Activated naive CD4-positive, alpha-beta T cell treated with anti-CD3 and anti-CD28 coated beads, Interleukin-2, amount 50 U/mL, for 72 hours (primary cell): ENCODE results near the gene G3BP1. TPM values are rescaled to one million over a fixed set of nuclear protein-coding genes. Genes with fewer than 3 reads are reported as not detected.

Source experiments
- ATAC-seq, 2 donors: fragments of 150-1000 bp; cut with Tn5 transposase; 2 replicates each; pipeline ENCODE4 v1.10.0; 2021; ENCODE audit warnings: mild to moderate bottlenecking in 2 of 2, moderate library complexity in 2 of 2
- DNase-seq, 2 donors: peaks; one replicate each; pipeline ENCODE4 v3.0.0; 2021 to 2022; ENCODE audit warnings: low spot score in 2 of 2
- H3K27ac Mint-ChIP-seq, 2 donors: one replicate each; pipeline ENCODE4 v1.8.0; 2022; ENCODE audit warnings: mild to moderate bottlenecking in 2 of 2, mixed read lengths in 2 of 2
- H3K36me3 Mint-ChIP-seq, 2 donors: one replicate each; pipeline ENCODE4 v1.8.0; 2022; ENCODE audit warnings: mixed read lengths in 2 of 2
- H3K9me3 Mint-ChIP-seq, 2 donors: one replicate each; pipeline ENCODE4 v1.8.0; 2022; ENCODE audit warnings: mixed read lengths in 2 of 2
- total RNA-seq, 2 donors: library from RNA; stranded (reverse); gene quantifications; one replicate each; pipeline ENCODE4 v1.2.3, GENCODE V29; 2022

The G3BP1 gene
- total RNA-seq, 2 donors from 2014 or later, result 185 to 250 TPM

GRCh38 chr5:151743530-151743929 is 28.2 kb upstream of the G3BP1 start:
- H3K9me3 Mint-ChIP-seq, result no peaks in the 10 kb centered on the region
- ATAC-seq (no peak), DNase-seq (no peak)
- H3K27ac Mint-ChIP-seq, result no peak overlapping the region
- H3K36me3 Mint-ChIP-seq, result no peaks in the 10 kb centered on the region

GRCh38 chr5:151745071-151745705 is 26.6 kb upstream of the G3BP1 start:
- DNase-seq, result peak in 1 of 2 donors; percentile 70
- H3K27ac Mint-ChIP-seq, result peak overlapping the region; percentile 50 to 69
- no peaks in the 10 kb centered on the region for H3K36me3 Mint-ChIP-seq
- peak; percentile 42 to 88 for ATAC-seq
- no peaks in the 10 kb centered on the region for H3K9me3 Mint-ChIP-seq

- Mint-ChIP-seq H3K36me3 (peaks cover 4 to 5% of the 10 kb centered on the region in 2 donors), H3K27ac (peak overlapping the region; percentile 37 to 84), H3K9me3 (no peaks in the 10 kb centered on the region)
- no peak for ATAC-seq
- no peak for DNase-seq
Observed at GRCh38 chr5:151750121-151750520, 21.6 kb upstream of the G3BP1 start.

GRCh38 chr5:151751091-151751490 is 20.7 kb upstream of the G3BP1 start:
- Mint-ChIP-seq H3K36me3 (peaks cover 4 to 5% of the 10 kb centered on the region in 2 donors), H3K9me3 (no peaks in the 10 kb centered on the region), H3K27ac (no peak overlapping the region)
- ATAC-seq, result no peak
- DNase-seq, result no peak

GRCh38 chr5:151751593-151751992 is 20.2 kb upstream of the G3BP1 start:
- no peak for ATAC-seq
- DNase-seq, result no peak
- Mint-ChIP-seq H3K9me3 (no peaks in the 10 kb centered on the region), H3K27ac (no peak overlapping the region), H3K36me3 (peaks cover 4 to 5% of the 10 kb centered on the region in 2 donors)

- peaks cover 5 to 12% of the 10 kb centered on the region in 2 donors for H3K36me3 Mint-ChIP-seq
- H3K9me3 Mint-ChIP-seq, result no peaks in the 10 kb centered on the region
- H3K27ac Mint-ChIP-seq, result no peak overlapping the region
- no peak for DNase-seq
- no peak for ATAC-seq
Observed at GRCh38 chr5:151755383-151755782, 16.4 kb upstream of the G3BP1 start.

GRCh38 chr5:151757233-151758140 is 14.3 kb upstream of the G3BP1 start:
- Mint-ChIP-seq H3K36me3 (peaks cover 5 to 8% of the 10 kb centered on the region in 2 donors), H3K27ac (peak overlapping the region; percentile 88 to 91), H3K9me3 (no peaks in the 10 kb centered on the region)
- peak; percentile 3 to 9 for ATAC-seq
- no peak for DNase-seq

- ATAC-seq (peak; percentile 21 to 29), DNase-seq (no peak)
- Mint-ChIP-seq H3K36me3 (peaks cover 5 to 8% of the 10 kb centered on the region in 2 donors), H3K27ac (peak overlapping the region; percentile 88 to 91), H3K9me3 (no peaks in the 10 kb centered on the region)
Observed at GRCh38 chr5:151758141-151758429, 13.7 kb upstream of the G3BP1 start.

- ATAC-seq, result peak; percentile 97 to 99
- Mint-ChIP-seq H3K9me3 (no peaks in the 10 kb centered on the region), H3K27ac (peak within 1 kb of the TSS; percentile 88 to 91), H3K36me3 (peaks cover under 1 to 8% of the 10 kb centered on the region in 2 donors)
- DNase-seq, result peak; percentile 91 to 94
Observed at GRCh38 chr5:151758430-151759241, 13.1 kb upstream of the G3BP1 start, which contains the start of gene ATOX1. Gene ATOX1, minus strand, starts transcription at chr5:151758631. Its CDS starts 80 bp downstream, at chr5:151758551.

GRCh38 chr5:151764801-151765200 is 7.0 kb upstream of the G3BP1 start:
- DNase-seq (no peak), ATAC-seq (no peak)
- Mint-ChIP-seq H3K36me3 (no peaks in the 10 kb centered on the region), H3K27ac (no peak overlapping the region), H3K9me3 (no peaks in the 10 kb centered on the region)

- DNase-seq (no peak), ATAC-seq (no peak)
- H3K9me3 Mint-ChIP-seq, result no peaks in the 10 kb centered on the region
- no peak overlapping the region for H3K27ac Mint-ChIP-seq
- H3K36me3 Mint-ChIP-seq, result no peaks in the 10 kb centered on the region
Observed at GRCh38 chr5:151766975-151767374, 4.8 kb upstream of the G3BP1 start.

- peak; percentile 16 to 73 for DNase-seq
- H3K9me3 Mint-ChIP-seq, result no peaks in the 10 kb centered on the region
- H3K36me3 Mint-ChIP-seq, result peaks cover 15 to 28% of the 10 kb centered on the region in 2 donors
- peak overlapping the region in 1 of 2 donors; percentile 95 for H3K27ac Mint-ChIP-seq
- peak; percentile 23 to 39 for ATAC-seq
Observed at GRCh38 chr5:151770383-151771258, 1.1 kb upstream of the G3BP1 start.

GRCh38 chr5:151772029-151772845 is 483 bp downstream of the G3BP1 start:
- peaks cover 16 to 33% of the 10 kb centered on the region in 2 donors for H3K36me3 Mint-ChIP-seq
- no peak for ATAC-seq

GRCh38 chr5:151772846-151773561 is 1.2 kb downstream of the G3BP1 start:
- DNase-seq (no peak), ATAC-seq (no peak)
- Mint-ChIP-seq H3K27ac (peak overlapping the region in 1 of 2 donors; percentile 72), H3K36me3 (peaks cover 23 to 41% of the 10 kb centered on the region in 2 donors), H3K9me3 (no peaks in the 10 kb centered on the region)

More at GRCh38 chr5:151772029-151772845, 483 bp downstream of the G3BP1 start:
- H3K9me3 Mint-ChIP-seq, result no peaks in the 10 kb centered on the region
- peak overlapping the region in 1 of 2 donors; percentile 72 for H3K27ac Mint-ChIP-seq
- peak; percentile 46 to 65 for DNase-seq
